Ovary (tissue), 3 donors: ENCODE results near the gene GPD2.

Source experiments
- EP300 ChIP-seq: sonication (generic); formaldehyde crosslinking; IDR thresholded peaks from one replicate; pipeline ENCODE4 v1.6.1; 2017; ENCODE audit warnings: antibody characterized with exemption
- TF ChIP-seq, protein P1 (sequence below), 3 donors: fragments of 450-650 bp in 2 of 3; fragments of 200-600 bp in 1 of 3; IDR thresholded peaks; one replicate each; pipeline versions ENCODE4 v1.5.1 to v1.8.0; 2016 to 2022; ENCODE audit warnings: antibody characterized with exemption in 3 of 3, mild to moderate bottlenecking in 1 of 3
- donor health status: DM: no; HTN: no; CAD: no.

GRCh38 chr2:156443089-156443488 lies 6.9 kb downstream of the GPD2 start:
- TF ChIP-seq, protein P1, sequence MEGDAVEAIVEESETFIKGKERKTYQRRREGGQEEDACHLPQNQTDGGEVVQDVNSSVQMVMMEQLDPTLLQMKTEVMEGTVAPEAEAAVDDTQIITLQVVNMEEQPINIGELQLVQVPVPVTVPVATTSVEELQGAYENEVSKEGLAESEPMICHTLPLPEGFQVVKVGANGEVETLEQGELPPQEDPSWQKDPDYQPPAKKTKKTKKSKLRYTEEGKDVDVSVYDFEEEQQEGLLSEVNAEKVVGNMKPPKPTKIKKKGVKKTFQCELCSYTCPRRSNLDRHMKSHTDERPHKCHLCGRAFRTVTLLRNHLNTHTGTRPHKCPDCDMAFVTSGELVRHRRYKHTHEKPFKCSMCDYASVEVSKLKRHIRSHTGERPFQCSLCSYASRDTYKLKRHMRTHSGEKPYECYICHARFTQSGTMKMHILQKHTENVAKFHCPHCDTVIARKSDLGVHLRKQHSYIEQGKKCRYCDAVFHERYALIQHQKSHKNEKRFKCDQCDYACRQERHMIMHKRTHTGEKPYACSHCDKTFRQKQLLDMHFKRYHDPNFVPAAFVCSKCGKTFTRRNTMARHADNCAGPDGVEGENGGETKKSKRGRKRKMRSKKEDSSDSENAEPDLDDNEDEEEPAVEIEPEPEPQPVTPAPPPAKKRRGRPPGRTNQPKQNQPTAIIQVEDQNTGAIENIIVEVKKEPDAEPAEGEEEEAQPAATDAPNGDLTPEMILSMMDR (IDR thresholded peaks at IDR 0.05) = no peak
- TF ChIP-seq EP300 = no peak
